ENCODE data around the gene NPFFR2.

DNA sequence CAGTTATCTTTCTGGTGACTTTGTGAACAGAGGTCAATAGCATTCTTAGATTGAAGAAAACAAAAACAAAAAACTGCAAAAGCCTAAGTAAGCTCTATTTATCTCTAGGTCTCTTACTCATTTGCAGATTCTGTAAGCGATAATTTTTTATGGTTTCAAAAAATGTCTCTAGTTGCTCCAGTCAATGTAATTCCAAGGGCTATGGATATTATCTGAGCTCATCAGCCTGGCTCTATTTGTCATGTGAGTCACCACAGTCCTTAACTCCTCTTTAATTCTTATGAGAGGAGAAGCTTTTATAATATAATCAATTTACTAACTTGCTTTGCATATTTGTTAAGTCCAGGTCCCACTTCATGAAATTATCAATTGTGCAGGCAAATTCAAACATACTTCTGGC is 79.1 kb downstream of the NPFFR2 start:
- TF ChIP-seq, protein P1, sequence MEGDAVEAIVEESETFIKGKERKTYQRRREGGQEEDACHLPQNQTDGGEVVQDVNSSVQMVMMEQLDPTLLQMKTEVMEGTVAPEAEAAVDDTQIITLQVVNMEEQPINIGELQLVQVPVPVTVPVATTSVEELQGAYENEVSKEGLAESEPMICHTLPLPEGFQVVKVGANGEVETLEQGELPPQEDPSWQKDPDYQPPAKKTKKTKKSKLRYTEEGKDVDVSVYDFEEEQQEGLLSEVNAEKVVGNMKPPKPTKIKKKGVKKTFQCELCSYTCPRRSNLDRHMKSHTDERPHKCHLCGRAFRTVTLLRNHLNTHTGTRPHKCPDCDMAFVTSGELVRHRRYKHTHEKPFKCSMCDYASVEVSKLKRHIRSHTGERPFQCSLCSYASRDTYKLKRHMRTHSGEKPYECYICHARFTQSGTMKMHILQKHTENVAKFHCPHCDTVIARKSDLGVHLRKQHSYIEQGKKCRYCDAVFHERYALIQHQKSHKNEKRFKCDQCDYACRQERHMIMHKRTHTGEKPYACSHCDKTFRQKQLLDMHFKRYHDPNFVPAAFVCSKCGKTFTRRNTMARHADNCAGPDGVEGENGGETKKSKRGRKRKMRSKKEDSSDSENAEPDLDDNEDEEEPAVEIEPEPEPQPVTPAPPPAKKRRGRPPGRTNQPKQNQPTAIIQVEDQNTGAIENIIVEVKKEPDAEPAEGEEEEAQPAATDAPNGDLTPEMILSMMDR (IDR thresholded peaks at IDR 0.05; ENCODE audit: low read depth, low read length, missing input control), result no peak
- TF ChIP-seq SP1 (IDR thresholded peaks at IDR 0.05) (no peak), RAD21 (IDR thresholded peaks at IDR 0.05) (no peak), EGR1 (IDR thresholded peaks at IDR 0.05; ENCODE audit: low read depth in 2 of 2) (no peak), TAF1 (conservative IDR thresholded peaks at IDR 0.05) (no peak), FOXA1 (IDR thresholded peaks at IDR 0.05) (no peak), GABPA (IDR thresholded peaks at IDR 0.05 in 1 of 2, conservative IDR thresholded peaks at IDR 0.05 in 1 of 2) (no peak), YY1 (IDR thresholded peaks at IDR 0.05) (no peak), HNF4G (IDR thresholded peaks at IDR 0.05) (no peak)
- TF ChIP-seq, protein P2, sequence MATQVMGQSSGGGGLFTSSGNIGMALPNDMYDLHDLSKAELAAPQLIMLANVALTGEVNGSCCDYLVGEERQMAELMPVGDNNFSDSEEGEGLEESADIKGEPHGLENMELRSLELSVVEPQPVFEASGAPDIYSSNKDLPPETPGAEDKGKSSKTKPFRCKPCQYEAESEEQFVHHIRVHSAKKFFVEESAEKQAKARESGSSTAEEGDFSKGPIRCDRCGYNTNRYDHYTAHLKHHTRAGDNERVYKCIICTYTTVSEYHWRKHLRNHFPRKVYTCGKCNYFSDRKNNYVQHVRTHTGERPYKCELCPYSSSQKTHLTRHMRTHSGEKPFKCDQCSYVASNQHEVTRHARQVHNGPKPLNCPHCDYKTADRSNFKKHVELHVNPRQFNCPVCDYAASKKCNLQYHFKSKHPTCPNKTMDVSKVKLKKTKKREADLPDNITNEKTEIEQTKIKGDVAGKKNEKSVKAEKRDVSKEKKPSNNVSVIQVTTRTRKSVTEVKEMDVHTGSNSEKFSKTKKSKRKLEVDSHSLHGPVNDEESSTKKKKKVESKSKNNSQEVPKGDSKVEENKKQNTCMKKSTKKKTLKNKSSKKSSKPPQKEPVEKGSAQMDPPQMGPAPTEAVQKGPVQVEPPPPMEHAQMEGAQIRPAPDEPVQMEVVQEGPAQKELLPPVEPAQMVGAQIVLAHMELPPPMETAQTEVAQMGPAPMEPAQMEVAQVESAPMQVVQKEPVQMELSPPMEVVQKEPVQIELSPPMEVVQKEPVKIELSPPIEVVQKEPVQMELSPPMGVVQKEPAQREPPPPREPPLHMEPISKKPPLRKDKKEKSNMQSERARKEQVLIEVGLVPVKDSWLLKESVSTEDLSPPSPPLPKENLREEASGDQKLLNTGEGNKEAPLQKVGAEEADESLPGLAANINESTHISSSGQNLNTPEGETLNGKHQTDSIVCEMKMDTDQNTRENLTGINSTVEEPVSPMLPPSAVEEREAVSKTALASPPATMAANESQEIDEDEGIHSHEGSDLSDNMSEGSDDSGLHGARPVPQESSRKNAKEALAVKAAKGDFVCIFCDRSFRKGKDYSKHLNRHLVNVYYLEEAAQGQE (IDR thresholded peaks at IDR 0.05), result no peak
- TF ChIP-seq, protein P3, sequence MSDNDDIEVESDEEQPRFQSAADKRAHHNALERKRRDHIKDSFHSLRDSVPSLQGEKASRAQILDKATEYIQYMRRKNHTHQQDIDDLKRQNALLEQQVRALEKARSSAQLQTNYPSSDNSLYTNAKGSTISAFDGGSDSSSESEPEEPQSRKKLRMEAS (IDR thresholded peaks at IDR 0.05), result no peak
- TF ChIP-seq, protein P4, sequence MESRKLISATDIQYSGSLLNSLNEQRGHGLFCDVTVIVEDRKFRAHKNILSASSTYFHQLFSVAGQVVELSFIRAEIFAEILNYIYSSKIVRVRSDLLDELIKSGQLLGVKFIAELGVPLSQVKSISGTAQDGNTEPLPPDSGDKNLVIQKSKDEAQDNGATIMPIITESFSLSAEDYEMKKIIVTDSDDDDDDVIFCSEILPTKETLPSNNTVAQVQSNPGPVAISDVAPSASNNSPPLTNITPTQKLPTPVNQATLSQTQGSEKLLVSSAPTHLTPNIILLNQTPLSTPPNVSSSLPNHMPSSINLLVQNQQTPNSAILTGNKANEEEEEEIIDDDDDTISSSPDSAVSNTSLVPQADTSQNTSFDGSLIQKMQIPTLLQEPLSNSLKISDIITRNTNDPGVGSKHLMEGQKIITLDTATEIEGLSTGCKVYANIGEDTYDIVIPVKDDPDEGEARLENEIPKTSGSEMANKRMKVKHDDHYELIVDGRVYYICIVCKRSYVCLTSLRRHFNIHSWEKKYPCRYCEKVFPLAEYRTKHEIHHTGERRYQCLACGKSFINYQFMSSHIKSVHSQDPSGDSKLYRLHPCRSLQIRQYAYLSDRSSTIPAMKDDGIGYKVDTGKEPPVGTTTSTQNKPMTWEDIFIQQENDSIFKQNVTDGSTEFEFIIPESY (IDR thresholded peaks at IDR 0.05), result no peak

Measured in liver (tissue), 3 donors.